ENCODE results near the gene GPSM3.
"Not testable (repeated sequence)": the region's sequence is repeated elsewhere in the genome, so short reads cannot be mapped to it uniquely, and the experiment has no call there.

Gene GPSM3

DNA sequence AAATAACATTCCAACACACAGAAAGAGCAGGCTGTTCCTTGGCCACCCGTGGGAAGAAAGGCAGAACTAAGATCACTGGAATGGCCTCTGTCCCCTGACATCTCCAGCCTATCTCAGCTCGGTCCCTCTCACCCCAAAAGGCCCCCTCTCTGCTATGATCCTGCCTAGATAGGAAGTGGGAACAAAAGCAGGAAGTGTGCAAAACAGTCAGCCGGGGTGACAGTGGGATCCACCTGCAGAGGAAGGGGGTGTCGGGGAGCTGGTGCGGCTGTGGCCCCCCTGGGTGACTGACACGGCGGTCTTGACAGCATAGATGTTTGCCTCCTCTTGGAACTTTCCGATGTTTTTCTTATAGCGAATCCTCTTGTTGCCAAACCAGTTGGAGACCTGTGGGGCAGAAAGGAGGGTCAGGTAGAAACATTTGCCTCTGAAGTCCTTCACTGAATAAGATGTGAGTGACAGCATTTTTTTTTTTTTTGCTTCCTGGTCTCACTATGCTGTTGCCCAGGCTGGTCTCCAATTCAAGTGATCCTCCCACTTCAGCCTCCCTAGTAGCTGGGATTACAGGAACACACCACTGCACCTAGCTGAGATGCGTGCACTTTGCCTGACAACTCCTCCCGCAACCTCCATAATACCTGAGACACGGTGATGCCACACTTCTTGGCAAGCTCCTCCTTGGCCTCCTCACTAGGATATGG lies 5.3 kb downstream of the GPSM3 start:
- DNase-seq: no peak

DNA sequence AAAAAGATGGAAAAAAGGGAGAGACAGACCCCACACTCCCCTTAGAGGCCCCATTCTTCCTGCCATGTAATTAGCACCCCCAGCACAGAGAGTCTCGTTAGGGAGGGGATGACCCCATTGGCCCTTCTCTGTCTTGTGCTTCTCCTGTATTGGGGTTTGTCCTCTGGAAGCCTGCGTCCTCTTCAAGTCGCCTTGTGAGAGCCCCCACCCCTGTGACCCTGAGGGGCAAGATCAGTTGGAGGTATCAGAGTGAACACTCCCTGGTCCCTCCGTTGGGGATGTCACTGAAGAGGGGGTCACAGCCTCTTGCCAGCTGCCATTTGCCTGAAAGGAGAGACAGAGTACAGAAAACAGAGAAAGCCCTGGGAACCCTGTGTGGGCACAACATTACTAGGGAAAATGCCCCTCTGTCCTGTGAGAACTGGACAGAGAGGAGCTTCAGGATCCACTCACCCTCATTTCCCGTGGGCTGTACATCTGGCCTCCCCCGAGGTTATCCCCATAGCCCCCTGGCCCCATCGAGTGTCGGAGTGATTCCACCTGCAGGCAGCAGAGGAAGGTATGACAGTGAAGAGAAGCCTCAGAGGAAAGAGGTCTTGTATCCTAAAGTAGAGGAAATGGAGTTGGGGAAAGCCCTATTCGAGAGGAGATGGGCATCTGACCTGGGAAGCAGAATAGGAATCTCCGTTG lies 6.1 kb downstream of the GPSM3 start:
- DNase-seq: not testable (repeated sequence)

DNA sequence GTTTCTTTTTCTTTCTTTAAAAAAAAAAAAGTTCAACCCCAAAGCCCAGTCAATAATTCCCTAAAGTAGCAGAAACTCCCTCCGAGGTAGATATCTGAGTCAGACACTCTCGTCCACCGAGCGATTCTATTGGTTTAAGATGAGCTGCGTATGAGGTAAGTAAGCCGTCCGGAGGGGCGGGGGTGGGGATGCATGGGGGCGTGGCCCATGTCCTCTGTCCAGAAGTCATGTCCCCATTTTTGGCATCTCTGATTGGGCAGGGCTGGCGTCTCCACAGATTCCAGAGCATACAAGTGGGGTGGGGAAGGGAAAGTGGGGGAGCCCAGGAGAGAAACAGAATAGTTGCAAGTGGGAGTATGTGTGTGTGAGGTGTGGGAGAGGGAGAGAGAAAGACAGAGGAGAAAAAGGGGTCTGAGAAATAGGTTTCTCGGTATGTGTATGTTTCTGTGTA lies 6.7 kb downstream of the GPSM3 start:
- peak; percentile 38 to 64 for DNase-seq

DNA sequence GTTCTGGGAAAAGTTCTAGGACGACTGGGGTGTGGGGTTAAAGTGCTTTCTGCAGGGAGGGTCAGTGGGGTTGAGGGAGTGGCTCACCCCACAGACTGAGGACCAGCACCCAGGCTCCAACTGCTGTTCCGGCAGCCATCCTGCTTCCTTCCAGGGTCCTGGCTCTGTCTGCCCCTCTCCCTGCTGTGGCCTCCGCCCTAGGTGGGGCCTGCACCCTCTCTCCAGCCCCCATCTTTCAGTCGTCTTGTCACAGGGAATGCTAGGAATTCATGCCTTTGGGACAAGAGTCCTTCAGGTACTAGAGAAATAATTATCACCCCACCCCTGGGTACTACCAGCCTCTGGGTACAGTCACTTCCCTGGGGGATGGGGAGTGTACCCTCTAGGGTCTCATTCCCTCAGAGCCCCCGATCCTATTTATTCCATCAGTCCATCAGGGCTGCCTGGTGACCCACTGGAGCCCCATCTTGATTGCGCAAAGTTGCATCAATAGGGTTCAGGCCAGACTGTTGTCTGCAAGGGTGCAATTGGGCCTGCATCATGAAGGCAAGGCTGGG lies 8.3 kb downstream of the GPSM3 start, which contains the start of gene AGER:
TSS of gene AGER (minus strand) at position 170 of the 557 bp plus-strand sequence. CDS start at position 139, 31 bp downstream.
- DNase-seq: no peak

DNA sequence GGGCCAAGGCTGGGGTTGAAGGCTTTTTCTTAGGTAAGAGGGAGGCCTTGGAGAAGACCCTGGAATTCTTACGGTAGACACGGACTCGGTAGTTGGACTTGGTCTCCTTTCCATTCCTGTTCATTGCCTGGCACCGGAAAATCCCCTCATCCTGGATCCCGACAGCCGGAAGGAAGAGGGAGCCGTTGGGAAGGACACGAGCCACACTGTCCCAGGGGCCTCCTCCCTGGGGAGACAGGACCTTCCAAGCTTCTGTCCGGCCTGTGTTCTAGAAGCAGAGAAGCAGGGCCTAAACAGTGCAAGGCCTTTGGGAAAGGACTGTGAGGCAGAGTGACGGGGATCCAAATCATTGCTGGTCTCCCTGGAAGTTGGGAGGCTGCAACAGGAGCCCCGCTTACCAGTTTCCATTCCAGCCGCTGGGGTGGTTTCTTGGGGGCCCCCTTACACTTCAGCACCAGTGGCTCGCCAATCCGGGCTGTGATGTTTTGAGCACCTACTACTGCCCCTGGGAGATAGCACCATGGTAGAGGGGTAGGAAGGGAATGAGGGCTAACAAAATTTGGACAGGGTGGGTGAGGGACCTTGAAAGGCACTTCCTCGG lies 8.9 kb downstream of the GPSM3 start:
- no peak for DNase-seq

DNA sequence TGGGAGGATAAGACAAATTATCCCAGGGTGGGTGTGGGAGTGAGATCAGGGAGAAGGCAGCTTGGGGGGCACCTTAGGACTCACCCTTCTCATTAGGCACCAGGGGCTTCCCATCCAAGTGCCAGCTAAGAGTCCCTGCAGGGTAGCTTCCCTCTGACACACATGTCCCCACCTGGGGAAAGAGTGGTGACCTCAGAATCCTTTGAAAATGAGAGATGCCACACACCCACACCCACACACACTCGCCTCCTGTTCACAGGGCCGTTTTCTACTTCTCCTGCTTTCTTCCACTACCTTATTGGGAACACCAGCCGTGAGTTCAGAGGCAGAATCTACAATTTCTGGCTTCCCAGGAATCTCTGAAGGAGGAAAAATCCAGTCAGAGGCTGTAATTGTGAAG lies 9.4 kb downstream of the GPSM3 start:
- no peak for DNase-seq

DNA sequence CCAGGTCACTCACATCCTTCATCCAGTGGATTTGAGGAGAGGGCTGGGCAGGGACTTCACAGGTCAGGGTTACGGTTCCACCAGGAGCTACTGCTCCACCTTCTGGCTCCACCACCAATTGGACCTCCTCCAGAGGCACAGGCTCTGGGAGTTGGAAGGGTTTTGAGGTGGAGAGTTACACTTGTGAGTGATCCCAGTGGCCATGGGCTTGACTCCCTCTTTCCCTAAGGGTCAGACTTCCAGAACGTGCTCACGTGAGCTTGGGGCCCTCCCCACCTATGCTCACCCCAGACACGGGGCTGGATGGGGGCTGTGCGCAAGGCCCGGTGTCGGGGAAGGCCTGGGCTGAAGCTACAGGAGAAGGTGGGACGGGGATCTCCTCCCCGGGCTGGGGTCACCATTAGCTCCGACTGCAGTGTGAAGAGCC lies 9.9 kb downstream of the GPSM3 start:
- no peak for DNase-seq

DNA sequence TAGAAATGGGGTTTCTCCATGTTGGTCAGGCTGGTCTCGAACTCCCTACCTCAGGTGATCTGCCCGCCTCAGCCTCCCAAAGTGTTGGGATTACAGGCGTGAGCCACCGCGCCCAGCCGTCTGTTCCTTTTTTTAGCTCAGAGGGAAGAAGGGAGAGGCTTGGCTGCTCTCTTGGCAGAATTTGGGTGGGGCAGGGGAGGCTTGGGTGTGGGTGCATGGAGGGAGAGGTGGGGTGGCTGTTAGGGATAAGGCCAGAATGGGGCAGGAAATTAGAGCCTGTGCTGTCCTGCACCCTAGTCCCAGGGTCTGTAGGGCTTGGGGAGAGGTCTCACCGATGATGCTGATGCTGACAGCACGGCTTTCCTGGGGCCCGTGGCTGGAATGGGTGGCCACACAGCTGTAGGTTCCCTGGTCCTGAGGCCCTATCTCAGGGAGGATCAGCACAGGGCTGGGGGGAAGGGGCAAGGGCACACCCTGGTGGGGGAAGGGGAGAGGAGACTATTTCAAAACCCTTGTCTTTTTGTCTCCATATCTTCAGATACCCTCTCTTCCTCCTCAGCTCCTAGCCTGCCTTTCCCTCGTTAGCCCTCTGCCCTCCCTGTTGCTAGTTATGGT lies 10.4 kb downstream of the GPSM3 start:
- DNase-seq: no peak

DNA sequence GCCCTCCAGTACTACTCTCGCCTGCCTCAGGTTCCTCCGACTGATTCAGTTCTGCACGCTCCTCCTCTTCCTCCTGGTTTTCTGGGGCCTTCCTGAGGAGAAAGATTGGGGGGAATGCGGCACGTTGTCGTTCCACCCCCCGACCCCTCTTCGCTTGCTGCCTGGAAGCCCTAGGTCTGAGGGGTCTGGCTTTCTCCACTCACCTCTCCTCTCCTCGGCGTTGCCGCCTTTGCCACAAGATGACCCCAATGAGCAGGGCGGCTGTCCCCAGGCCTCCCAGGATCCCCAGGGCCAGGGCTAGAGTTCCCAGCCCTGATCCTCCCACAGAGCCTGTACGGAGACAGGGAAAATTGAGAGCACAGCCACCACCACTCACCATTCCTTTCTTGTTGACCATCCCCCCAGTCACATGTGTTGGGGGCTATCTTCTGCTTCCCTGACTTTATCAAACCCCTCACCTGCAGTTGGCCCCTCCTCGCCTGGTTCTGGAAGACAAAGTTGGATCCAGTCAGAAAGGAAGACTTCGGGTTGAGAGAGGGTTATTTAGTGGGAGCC lies 11.2 kb downstream of the GPSM3 start:
- DNase-seq: no peak

DNA sequence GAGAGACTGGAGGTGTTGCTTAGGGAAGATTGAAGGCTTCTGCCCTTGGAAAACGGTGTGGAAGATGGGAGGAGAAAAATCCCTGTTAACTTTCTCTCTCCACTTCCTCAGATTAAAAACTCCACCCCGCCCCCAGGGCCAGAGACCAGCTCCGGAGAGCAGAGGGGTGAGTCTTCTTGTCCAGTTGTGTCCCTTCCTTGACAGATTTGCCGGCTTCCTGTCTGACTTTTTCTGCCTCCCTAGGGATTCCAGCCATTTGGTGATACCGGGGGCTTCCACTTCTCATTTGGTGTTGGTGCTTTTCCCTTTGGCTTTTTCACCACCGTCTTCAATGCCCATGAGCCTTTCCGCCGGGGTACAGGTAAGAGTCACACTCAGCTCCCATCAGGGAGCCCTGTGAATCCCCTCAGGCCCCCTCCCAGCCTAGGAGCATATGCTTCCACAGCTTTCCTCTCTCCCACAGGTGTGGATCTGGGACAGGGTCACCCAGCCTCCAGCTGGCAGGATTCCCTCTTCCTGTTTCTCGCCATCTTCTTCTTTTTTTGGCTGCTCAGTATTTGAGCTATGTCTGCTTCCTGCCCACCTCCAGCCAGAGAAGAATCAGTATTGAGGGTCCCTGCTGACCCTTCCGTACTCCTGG lies 12.6 kb downstream of the GPSM3 start:
- no peak for DNase-seq

DNA sequence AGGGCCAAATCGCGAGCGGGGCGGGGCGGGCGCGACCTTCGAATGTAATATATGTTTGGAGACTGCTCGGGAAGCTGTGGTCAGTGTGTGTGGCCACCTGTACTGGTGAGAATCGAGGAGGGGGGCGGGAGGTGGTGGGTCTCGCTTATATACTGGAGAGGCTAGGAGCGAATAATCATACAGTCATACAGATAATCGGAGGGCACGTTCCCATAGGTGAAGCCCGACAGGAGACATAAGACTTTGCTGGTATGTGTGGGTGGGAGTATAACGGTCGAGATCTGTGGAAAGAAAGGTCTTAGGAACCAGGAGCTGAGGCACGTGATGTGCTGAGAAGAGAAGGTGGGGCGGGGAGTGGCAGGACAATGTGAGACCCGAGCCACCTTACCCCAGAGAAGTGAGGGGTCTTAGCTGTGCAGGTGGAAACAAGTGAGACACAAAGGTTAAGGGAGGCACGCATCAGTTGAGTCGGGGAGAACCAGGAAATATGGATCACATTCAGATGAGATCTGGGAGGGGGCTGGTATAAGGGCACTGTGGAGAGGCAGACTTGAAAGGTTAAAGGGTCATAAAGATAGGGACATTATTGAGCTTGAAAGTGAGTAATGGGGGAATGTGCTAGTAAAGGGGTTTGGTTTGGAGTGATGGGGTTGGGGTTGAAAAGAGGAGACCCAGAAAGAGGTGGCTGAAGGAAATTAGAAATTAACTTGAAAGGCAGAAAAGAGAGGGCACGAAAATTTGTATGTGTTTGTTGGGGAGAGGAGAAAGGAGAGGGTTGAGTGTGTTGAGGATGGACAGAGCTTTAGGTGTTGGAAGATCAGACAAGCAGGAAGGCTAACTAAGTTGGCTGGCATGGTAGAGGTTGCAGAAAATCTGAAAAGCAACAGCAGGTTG lies 13.6 kb downstream of the GPSM3 start:
- no peak for DNase-seq

DNA sequence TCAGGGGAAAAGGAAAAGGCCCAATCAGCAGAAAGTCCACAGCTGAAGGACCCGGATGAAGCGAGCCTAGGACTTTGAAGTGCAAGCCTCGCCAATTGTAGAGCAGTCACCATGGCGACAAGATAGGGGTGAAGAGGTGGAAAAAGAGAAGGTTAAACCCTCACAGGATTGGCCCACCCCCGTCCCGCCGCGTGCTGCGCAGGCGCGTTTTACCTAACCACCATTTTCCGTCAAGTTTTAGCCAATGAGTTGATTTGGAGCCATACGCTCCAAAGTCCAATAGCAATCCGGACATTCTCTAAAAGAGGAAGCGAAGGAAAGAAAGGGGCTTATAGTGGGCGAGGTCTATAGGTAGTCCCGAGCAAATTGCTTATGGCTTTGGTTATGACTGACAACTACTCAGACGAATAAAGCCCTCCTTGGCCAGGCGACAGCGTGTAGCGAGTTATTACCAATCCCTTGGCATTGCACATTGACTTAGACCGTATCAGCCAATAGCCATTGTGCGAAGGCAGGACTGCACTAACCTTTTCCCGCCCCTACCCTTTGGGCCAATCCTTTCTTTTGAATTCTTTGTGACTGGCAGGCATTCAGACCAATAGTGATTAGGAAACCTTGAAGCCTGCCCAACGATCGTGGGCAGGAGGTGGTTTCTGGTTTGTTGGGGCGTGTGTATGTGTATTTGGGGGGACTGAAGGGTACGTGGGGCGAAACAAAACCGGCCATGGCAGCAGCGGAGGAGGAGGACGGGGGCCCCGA lies 14.5 kb downstream of the GPSM3 start, which contains the start of gene RNF5:
TSS of gene RNF5 (plus strand) at position 618 of the 759 bp plus-strand sequence. CDS start at position 725, 107 bp downstream.
- peak; percentile 100 for DNase-seq

DNA sequence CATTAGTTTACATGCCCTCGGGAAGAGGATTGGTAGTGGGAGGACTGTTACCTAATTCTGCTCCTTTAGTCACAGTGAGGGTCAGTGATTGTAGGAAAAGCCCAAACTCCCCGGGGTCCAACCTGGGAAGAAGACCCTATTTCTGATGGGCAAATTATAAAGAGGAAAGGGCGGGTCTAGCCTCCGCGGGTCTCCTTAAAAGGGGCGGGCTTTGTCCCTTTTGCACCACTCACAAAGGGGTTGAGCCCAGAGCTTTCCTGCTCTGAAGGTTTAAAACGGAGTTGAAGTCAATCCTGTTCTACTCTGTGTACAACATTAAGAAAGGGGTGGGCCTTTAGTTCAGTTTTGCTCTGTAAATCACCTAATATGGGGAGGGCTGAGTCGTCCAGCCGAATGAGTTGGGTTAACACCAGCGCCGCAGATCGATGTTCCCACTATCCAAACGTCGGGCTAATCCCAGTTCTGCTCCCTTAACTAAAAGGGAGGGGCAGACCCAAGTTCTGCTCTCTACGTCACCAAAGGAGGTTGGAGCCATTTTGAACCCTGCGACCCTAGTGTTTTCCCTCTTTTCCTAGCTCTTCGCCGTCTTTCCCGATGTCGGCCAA lies 15.2 kb downstream of the GPSM3 start:
- peak in 1 of 2 donors; percentile 38 for DNase-seq

DNA sequence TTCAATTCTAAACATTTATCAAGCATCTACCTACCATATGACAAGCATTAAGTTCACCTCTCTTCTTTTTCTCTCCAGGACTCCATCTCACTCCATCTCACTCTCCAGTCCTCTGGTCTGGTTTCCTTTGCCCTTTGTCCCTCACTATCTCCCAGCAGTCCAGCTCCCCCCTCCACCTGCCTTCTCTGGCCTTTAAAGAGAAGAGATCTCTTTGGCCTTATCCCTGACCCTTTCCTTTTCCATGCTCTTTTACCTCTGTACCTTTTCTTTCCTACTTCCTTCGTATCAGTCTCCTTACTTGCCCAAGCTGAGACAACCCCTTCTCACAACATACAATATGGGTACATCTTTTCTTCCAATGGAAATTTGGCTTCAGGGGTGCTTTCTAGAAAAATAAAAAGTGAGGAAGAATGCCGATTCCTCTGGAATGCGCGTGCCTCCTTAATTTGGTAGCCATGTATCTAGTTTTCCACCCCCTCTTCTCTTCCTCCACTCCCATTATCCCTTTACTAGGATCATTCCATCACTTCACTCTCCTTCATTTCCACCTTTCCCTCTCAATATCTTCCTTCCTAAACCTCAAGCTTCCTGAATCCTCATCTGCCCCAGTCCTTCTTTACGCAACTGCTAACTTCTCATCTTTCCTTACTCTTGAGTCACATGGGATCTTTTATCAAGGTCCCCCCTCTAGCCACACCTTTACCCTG lies 15.8 kb downstream of the GPSM3 start:
- DNase-seq: no peak

DNA sequence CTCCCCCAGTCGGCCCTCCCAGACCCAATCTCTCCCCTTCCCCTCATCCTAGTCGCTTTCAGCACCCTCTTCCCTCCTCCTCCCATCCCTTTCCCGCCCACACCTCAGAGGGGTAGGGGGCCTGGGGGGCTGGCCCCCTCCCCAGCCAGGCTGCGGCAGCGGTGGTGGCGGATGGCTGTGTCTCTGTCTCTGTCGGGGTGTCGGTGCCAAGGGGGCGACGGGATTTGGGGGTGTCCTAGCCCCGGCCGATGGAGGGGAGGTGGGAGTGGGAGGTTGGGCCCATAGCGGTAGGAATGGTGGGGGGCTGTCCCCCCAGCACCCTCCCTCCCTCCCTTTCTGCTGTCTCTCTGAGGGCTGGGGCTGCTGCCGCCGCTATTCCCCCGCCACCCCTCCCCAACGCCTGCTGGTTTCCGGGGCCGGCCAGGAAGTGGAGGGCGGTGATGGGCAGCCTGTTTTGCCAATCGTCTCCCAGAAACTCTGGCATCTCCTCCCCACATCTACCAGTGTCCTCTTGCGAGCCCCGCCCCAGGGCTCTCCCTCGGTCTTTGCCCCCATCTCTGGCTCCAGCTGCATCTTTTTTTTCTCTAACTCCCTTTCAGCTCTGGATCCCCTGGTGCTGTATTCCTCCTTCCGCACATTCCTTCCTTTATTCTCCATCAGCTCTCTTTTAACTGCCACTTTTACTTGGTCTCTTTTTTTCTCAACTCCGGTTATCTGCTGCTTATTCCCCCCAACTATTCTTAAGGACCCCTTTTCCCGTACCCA lies 16.6 kb downstream of the GPSM3 start, which contains the start of gene AGPAT1:
TSS of gene AGPAT1 (minus strand) at position 374 of the 765 bp plus-strand sequence. CDS start 4,588 bp downstream, outside the sequence.
- peak; percentile 94 to 96 for DNase-seq

DNA sequence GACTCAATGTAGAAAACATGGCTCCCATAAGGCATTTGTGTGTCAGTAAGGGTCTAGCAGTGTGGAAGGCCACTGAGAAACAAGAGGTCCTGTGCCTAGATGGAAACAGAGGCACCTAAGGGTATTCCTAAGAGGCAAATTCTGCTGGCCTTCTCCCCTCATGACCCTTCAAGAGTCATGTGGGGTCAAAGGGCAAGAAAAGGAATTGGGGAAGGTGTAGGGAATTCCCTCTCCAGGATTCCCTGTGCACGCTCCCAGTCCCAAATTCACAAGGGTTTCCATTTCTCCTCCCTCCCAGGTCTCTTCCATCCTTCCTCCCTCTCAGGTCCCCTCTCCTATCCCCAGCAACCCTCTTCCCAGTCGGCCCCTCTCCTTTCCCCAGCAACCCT lies 17.1 kb downstream of the GPSM3 start:
- no peak for DNase-seq

DNA sequence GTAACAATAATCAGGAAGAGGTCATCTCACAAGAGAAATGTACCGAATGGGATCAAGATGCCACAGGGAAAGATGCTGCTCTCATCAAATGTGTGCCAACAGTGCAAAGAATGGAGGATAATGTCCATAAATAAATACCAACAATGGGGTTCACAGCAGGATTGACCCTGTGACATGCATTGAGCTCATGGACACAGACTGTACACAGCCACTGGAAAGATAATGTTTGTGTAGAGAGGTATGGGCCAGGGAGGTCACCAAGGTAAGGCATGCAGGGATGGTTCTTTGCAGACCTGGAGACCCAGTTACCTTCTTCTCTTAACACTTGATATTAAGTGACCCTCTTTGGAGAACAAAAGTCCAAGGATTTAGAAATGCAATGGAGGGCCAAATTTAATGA lies 18.0 kb downstream of the GPSM3 start:
- no peak for DNase-seq
